ENCODE measurements around the gene RGS6.

RGS6 gene

DNA sequence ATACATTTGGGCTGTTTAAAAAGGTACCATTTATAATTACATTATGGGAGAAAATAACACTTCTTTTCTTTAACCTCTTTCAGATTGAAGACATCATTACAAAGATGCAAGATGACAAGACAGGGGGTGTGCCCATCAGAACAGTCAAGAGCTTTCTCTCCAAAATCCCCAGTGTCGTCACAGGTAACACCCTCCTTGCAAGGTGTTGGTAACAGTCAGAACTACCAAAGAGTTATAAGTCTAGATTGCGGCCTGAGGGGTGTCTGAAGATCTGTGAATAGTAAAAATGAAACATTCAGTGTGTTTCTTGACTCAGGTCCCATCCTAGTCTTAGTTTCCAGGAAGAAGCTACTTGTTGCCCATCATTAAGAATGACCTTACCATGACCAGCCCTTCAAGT lies 419.8 kb downstream of the RGS6 start:
- no peaks in the 10 kb centered on the region for H3K9me3 ChIP-seq (ENCODE audit: insufficient read depth, low read depth, low read length)
- no peak overlapping the region for H4K91ac ChIP-seq (ENCODE audit: low read depth, low read length)
- no peak for DNase-seq
- H3K4me3 ChIP-seq (ENCODE audit: low read depth, low read length) = no peak overlapping the region
- H3K27me3 ChIP-seq (ENCODE audit: insufficient read depth, low read length) = no peaks in the 10 kb centered on the region
- no peak overlapping the region for H3K23ac ChIP-seq (ENCODE audit: low read length)
- H2AK5ac ChIP-seq (ENCODE audit: low read length) = no peak overlapping the region
- no peak overlapping the region for H3K14ac ChIP-seq (ENCODE audit: low read length)
- H3K9ac ChIP-seq (ENCODE audit: low read length) = no peak overlapping the region
- no peaks in the 10 kb centered on the region for H3K79me1 ChIP-seq (ENCODE audit: low read length)
- H3K4me2 ChIP-seq (ENCODE audit: low read length) = no peak overlapping the region
- H3K4ac ChIP-seq (ENCODE audit: low read depth, low read length) = no peak overlapping the region
- H2BK12ac ChIP-seq (ENCODE audit: low read length) = no peak overlapping the region
- WGBS (ENCODE audit: extremely low coverage, insufficient coverage, insufficient read length) = no CpG with 5 or more reads among the region's 2 CpGs
- no peak overlapping the region for H3K18ac ChIP-seq (ENCODE audit: low read length)
- no peak overlapping the region for H4K12ac ChIP-seq (ENCODE audit: low read depth, low read length)
- no peaks in the 10 kb centered on the region for H3K79me2 ChIP-seq (ENCODE audit: control insufficient read depth, insufficient read depth, low read length, poor library complexity)
- H2BK5ac ChIP-seq (ENCODE audit: low read depth, low read length, poor library complexity) = no peak overlapping the region
- no peak overlapping the region for H3K27ac ChIP-seq (ENCODE audit: low read depth, low read length)
- no peak overlapping the region for H2BK120ac ChIP-seq (ENCODE audit: insufficient read depth, low read length, poor library complexity)
- H4K8ac ChIP-seq (ENCODE audit: low read depth, low read length) = no peak overlapping the region
- H3K36me3 ChIP-seq (ENCODE audit: control insufficient read depth in 1 of 2, insufficient read depth in 2 of 2, low read length in 2 of 2) = no peaks in the 10 kb centered on the region
- no peaks in the 10 kb centered on the region for H3K4me1 ChIP-seq (ENCODE audit: control insufficient read depth in 1 of 2, insufficient read depth in 2 of 2, low read length in 2 of 2)
- H2AFZ ChIP-seq (ENCODE audit: insufficient read depth, low read length, poor library complexity) = no peak overlapping the region

GRCh38 chr14:72366619-72367018 lies 434.4 kb downstream of the RGS6 start:
- Histone ChIP-seq H3K36me3 (ENCODE audit: control insufficient read depth in 1 of 2, insufficient read depth in 2 of 2, low read length in 2 of 2) (no peaks in the 10 kb centered on the region), H4K91ac (ENCODE audit: low read depth, low read length) (no peak overlapping the region), H3K4me3 (ENCODE audit: low read depth, low read length) (no peak overlapping the region), H3K23ac (ENCODE audit: low read length) (no peak overlapping the region), H3K79me1 (ENCODE audit: low read length) (no peaks in the 10 kb centered on the region), H3K79me2 (ENCODE audit: control insufficient read depth, insufficient read depth, low read length, poor library complexity) (no peaks in the 10 kb centered on the region), H4K8ac (ENCODE audit: low read depth, low read length) (no peak overlapping the region), H3K4me1 (ENCODE audit: control insufficient read depth in 1 of 2, insufficient read depth in 2 of 2, low read length in 2 of 2) (no peaks in the 10 kb centered on the region), H3K4me2 (ENCODE audit: low read length) (no peak overlapping the region), H3K27me3 (ENCODE audit: insufficient read depth, low read length) (no peaks in the 10 kb centered on the region), H3K27ac (ENCODE audit: low read depth, low read length) (no peak overlapping the region), H2AK5ac (ENCODE audit: low read length) (no peak overlapping the region), H3K9ac (ENCODE audit: low read length) (no peak overlapping the region), H3K4ac (ENCODE audit: low read depth, low read length) (no peak overlapping the region), H2BK120ac (ENCODE audit: insufficient read depth, low read length, poor library complexity) (no peak overlapping the region), H3K14ac (ENCODE audit: low read length) (no peak overlapping the region), H2AFZ (ENCODE audit: insufficient read depth, low read length, poor library complexity) (no peak overlapping the region), H2BK12ac (ENCODE audit: low read length) (no peak overlapping the region), H4K12ac (ENCODE audit: low read depth, low read length) (no peak overlapping the region), H2BK5ac (ENCODE audit: low read depth, low read length, poor library complexity) (no peak overlapping the region), H3K18ac (ENCODE audit: low read length) (no peak overlapping the region), H3K9me3 (ENCODE audit: insufficient read depth, low read depth, low read length) (no peaks in the 10 kb centered on the region)
- DNase-seq = no peak
- WGBS (ENCODE audit: extremely low coverage, insufficient coverage, insufficient read length) = no CpG with 5 or more reads among the region's 3 CpGs

GRCh38 chr14:72369106-72369505 lies 436.9 kb downstream of the RGS6 start:
- H2AFZ ChIP-seq (ENCODE audit: insufficient read depth, low read length, poor library complexity) = no peak overlapping the region
- no peaks in the 10 kb centered on the region for H3K4me1 ChIP-seq (ENCODE audit: control insufficient read depth in 1 of 2, insufficient read depth in 2 of 2, low read length in 2 of 2)
- no peaks in the 10 kb centered on the region for H3K27me3 ChIP-seq (ENCODE audit: insufficient read depth, low read length)
- no peak overlapping the region for H4K12ac ChIP-seq (ENCODE audit: low read depth, low read length)
- H3K14ac ChIP-seq (ENCODE audit: low read length) = no peak overlapping the region
- DNase-seq = no peak
- H2BK12ac ChIP-seq (ENCODE audit: low read length) = no peak overlapping the region
- no peaks in the 10 kb centered on the region for H3K79me2 ChIP-seq (ENCODE audit: control insufficient read depth, insufficient read depth, low read length, poor library complexity)
- no peak overlapping the region for H4K8ac ChIP-seq (ENCODE audit: low read depth, low read length)
- H3K23ac ChIP-seq (ENCODE audit: low read length) = no peak overlapping the region
- H2BK120ac ChIP-seq (ENCODE audit: insufficient read depth, low read length, poor library complexity) = no peak overlapping the region
- H3K79me1 ChIP-seq (ENCODE audit: low read length) = no peaks in the 10 kb centered on the region
- no peak overlapping the region for H2AK5ac ChIP-seq (ENCODE audit: low read length)
- H3K4me3 ChIP-seq (ENCODE audit: low read depth, low read length) = no peak overlapping the region
- H3K4ac ChIP-seq (ENCODE audit: low read depth, low read length) = no peak overlapping the region
- H3K4me2 ChIP-seq (ENCODE audit: low read length) = no peak overlapping the region
- no peaks in the 10 kb centered on the region for H3K36me3 ChIP-seq (ENCODE audit: control insufficient read depth in 1 of 2, insufficient read depth in 2 of 2, low read length in 2 of 2)
- H3K18ac ChIP-seq (ENCODE audit: low read length) = no peak overlapping the region
- H3K27ac ChIP-seq (ENCODE audit: low read depth, low read length) = no peak overlapping the region
- H3K9ac ChIP-seq (ENCODE audit: low read length) = no peak overlapping the region
- H4K91ac ChIP-seq (ENCODE audit: low read depth, low read length) = no peak overlapping the region
- no peaks in the 10 kb centered on the region for H3K9me3 ChIP-seq (ENCODE audit: insufficient read depth, low read depth, low read length)
- no peak overlapping the region for H2BK5ac ChIP-seq (ENCODE audit: low read depth, low read length, poor library complexity)

DNA sequence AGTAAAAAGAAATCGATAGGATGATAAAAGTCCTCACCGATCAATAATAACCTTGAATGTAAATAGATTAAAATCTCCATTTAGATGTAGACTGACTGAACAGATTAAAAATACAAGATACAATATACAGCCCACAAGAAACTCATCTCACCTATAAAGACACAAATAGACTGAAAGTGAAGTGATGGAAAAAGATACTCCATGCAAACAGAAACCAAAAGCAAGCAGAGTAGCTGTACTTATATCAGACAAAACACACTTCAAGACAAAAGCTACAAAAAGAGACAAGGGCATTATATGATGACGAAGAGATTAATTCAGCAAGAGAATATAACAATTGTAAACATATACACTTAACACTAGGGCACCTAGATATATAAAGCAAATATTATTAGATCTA lies 444.8 kb downstream of the RGS6 start:
- Histone ChIP-seq H3K79me1 (ENCODE audit: low read length) (no peaks in the 10 kb centered on the region), H3K79me2 (ENCODE audit: control insufficient read depth, insufficient read depth, low read length, poor library complexity) (no peaks in the 10 kb centered on the region), H3K9me3 (ENCODE audit: insufficient read depth, low read depth, low read length) (peaks cover 3% of the 10 kb centered on the region), H3K4me3 (ENCODE audit: low read depth, low read length) (no peak overlapping the region), H3K36me3 (ENCODE audit: control insufficient read depth in 1 of 2, insufficient read depth in 2 of 2, low read length in 2 of 2) (no peaks in the 10 kb centered on the region), H2BK12ac (ENCODE audit: low read length) (no peak overlapping the region), H4K12ac (ENCODE audit: low read depth, low read length) (no peak overlapping the region), H3K23ac (ENCODE audit: low read length) (no peak overlapping the region), H3K27me3 (ENCODE audit: insufficient read depth, low read length) (no peaks in the 10 kb centered on the region), H4K91ac (ENCODE audit: low read depth, low read length) (no peak overlapping the region), H3K4me2 (ENCODE audit: low read length) (no peak overlapping the region), H3K27ac (ENCODE audit: low read depth, low read length) (no peak overlapping the region), H2BK5ac (ENCODE audit: low read depth, low read length, poor library complexity) (no peak overlapping the region), H3K14ac (ENCODE audit: low read length) (no peak overlapping the region), H3K9ac (ENCODE audit: low read length) (no peak overlapping the region), H3K4me1 (ENCODE audit: control insufficient read depth in 1 of 2, insufficient read depth in 2 of 2, low read length in 2 of 2) (no peaks in the 10 kb centered on the region), H3K4ac (ENCODE audit: low read depth, low read length) (no peak overlapping the region), H2AFZ (ENCODE audit: insufficient read depth, low read length, poor library complexity) (no peak overlapping the region), H2AK5ac (ENCODE audit: low read length) (no peak overlapping the region), H4K8ac (ENCODE audit: low read depth, low read length) (no peak overlapping the region), H3K18ac (ENCODE audit: low read length) (no peak overlapping the region), H2BK120ac (ENCODE audit: insufficient read depth, low read length, poor library complexity) (no peak overlapping the region)
- no peak for DNase-seq
- WGBS (ENCODE audit: extremely low coverage, insufficient coverage, insufficient read length) = no CpG with 5 or more reads among the region's 3 CpGs

DNA sequence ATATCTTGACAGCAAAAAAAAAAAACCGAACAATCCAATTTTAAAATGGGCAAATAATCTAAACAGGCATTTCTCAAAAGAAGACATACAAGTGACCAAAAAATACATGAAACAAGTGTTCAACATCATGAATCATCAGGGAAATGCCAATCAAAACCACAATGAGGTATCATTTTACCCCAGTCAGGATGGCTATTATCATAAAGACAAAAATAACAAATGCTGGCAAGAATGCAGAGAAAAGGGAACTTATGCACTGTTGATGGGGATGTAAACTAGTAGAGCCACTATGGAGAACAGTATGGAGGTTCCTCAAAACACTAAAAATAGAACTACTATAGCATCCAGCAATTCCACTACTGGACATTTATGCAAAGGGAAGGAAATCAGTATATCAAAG lies 448.2 kb downstream of the RGS6 start:
- Histone ChIP-seq H3K4me3 (ENCODE audit: low read depth, low read length) (no peak overlapping the region), H3K18ac (ENCODE audit: low read length) (no peak overlapping the region), H4K12ac (ENCODE audit: low read depth, low read length) (no peak overlapping the region), H4K8ac (ENCODE audit: low read depth, low read length) (no peak overlapping the region), H3K4me1 (ENCODE audit: control insufficient read depth in 1 of 2, insufficient read depth in 2 of 2, low read length in 2 of 2) (no peaks in the 10 kb centered on the region), H3K79me2 (ENCODE audit: control insufficient read depth, insufficient read depth, low read length, poor library complexity) (no peaks in the 10 kb centered on the region), H2BK5ac (ENCODE audit: low read depth, low read length, poor library complexity) (no peak overlapping the region), H3K9ac (ENCODE audit: low read length) (no peak overlapping the region), H2BK12ac (ENCODE audit: low read length) (no peak overlapping the region), H3K4me2 (ENCODE audit: low read length) (no peak overlapping the region), H3K4ac (ENCODE audit: low read depth, low read length) (no peak overlapping the region), H3K9me3 (ENCODE audit: insufficient read depth, low read depth, low read length) (peaks cover under 1% of the 10 kb centered on the region), H4K91ac (ENCODE audit: low read depth, low read length) (no peak overlapping the region), H2AFZ (ENCODE audit: insufficient read depth, low read length, poor library complexity) (no peak overlapping the region), H3K27ac (ENCODE audit: low read depth, low read length) (no peak overlapping the region), H2AK5ac (ENCODE audit: low read length) (no peak overlapping the region), H3K27me3 (ENCODE audit: insufficient read depth, low read length) (no peaks in the 10 kb centered on the region), H3K36me3 (ENCODE audit: control insufficient read depth in 1 of 2, insufficient read depth in 2 of 2, low read length in 2 of 2) (no peaks in the 10 kb centered on the region), H3K23ac (ENCODE audit: low read length) (no peak overlapping the region), H2BK120ac (ENCODE audit: insufficient read depth, low read length, poor library complexity) (no peak overlapping the region), H3K79me1 (ENCODE audit: low read length) (no peaks in the 10 kb centered on the region), H3K14ac (ENCODE audit: low read length) (no peak overlapping the region)
- WGBS (ENCODE audit: extremely low coverage, insufficient coverage, insufficient read length) = no CpG with 5 or more reads among the region's 1 CpG
- DNase-seq = no peak
